ENCODE results near the gene TRHDE.

The TRHDE gene

DNA sequence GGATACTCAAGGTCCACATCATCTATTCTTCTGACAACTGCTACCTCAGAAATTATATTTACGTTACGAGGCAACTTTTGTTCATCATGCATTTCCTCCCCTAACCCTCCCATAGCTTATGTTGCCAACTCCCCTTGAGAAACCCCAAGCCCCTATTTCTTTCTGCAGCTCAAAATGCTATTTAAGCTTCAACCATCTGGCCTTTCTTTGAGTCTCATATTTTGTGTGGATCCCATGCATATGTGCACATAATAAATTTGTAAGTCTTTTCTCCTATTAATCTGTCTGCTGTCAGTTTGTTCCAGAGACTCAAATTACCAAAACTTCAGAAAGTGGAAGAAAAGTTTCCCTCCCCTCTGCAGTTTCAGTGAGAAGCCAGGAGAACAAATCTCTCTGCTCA, 444.1 kb downstream of the TRHDE start:
- TF ChIP-seq SNAI2 (CRISPR knock-in tag; IDR thresholded peaks at IDR 0.05) (no peak), ESRRG (CRISPR knock-in tag; IDR thresholded peaks at IDR 0.05) (no peak), PPARA (CRISPR knock-in tag; IDR thresholded peaks at IDR 0.05; ENCODE audit: borderline replicate concordance) (no peak), CSDC2 (CRISPR knock-in tag; IDR thresholded peaks at IDR 0.05) (no peak), ZNF70 (CRISPR knock-in tag; IDR thresholded peaks at IDR 0.05) (no peak), BACH2 (CRISPR knock-in tag; IDR thresholded peaks at IDR 0.05; ENCODE audit: borderline replicate concordance) (no peak), RARB (CRISPR knock-in tag; IDR thresholded peaks at IDR 0.05) (no peak), ZNF8 (CRISPR knock-in tag; IDR thresholded peaks at IDR 0.05) (no peak)
- TF ChIP-seq, protein P1, sequence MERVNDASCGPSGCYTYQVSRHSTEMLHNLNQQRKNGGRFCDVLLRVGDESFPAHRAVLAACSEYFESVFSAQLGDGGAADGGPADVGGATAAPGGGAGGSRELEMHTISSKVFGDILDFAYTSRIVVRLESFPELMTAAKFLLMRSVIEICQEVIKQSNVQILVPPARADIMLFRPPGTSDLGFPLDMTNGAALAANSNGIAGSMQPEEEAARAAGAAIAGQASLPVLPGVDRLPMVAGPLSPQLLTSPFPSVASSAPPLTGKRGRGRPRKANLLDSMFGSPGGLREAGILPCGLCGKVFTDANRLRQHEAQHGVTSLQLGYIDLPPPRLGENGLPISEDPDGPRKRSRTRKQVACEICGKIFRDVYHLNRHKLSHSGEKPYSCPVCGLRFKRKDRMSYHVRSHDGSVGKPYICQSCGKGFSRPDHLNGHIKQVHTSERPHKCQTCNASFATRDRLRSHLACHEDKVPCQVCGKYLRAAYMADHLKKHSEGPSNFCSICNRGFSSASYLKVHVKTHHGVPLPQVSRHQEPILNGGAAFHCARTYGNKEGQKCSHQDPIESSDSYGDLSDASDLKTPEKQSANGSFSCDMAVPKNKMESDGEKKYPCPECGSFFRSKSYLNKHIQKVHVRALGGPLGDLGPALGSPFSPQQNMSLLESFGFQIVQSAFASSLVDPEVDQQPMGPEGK (CRISPR knock-in tag; IDR thresholded peaks at IDR 0.05; ENCODE audit: borderline replicate concordance), result no peak
- TF ChIP-seq, protein P2, sequence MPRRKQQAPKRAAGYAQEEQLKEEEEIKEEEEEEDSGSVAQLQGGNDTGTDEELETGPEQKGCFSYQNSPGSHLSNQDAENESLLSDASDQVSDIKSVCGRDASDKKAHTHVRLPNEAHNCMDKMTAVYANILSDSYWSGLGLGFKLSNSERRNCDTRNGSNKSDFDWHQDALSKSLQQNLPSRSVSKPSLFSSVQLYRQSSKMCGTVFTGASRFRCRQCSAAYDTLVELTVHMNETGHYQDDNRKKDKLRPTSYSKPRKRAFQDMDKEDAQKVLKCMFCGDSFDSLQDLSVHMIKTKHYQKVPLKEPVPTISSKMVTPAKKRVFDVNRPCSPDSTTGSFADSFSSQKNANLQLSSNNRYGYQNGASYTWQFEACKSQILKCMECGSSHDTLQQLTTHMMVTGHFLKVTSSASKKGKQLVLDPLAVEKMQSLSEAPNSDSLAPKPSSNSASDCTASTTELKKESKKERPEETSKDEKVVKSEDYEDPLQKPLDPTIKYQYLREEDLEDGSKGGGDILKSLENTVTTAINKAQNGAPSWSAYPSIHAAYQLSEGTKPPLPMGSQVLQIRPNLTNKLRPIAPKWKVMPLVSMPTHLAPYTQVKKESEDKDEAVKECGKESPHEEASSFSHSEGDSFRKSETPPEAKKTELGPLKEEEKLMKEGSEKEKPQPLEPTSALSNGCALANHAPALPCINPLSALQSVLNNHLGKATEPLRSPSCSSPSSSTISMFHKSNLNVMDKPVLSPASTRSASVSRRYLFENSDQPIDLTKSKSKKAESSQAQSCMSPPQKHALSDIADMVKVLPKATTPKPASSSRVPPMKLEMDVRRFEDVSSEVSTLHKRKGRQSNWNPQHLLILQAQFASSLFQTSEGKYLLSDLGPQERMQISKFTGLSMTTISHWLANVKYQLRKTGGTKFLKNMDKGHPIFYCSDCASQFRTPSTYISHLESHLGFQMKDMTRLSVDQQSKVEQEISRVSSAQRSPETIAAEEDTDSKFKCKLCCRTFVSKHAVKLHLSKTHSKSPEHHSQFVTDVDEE (CRISPR knock-in tag; IDR thresholded peaks at IDR 0.05), result no peak

DNA sequence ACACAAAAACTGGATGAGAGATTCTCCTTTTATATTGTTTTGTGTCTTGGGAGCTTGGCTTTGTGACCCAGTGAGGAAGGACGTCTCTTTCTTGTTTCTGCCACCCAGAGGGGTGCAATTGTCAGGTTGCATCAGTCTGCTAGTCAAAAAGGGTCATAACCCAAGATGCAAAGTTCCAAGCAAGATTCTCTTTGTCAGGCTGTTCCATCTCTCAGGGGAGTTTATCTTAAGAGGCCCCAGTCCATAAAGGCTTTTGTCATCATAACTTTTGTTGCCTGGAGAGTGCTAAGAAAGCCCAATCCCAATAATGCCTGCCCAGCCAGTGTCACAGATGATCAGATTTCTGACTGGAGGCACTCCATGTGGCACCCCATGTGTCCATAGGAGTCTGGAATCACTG, 444.9 kb downstream of the TRHDE start:
- TF ChIP-seq ESRRG (CRISPR knock-in tag; IDR thresholded peaks at IDR 0.05), result no peak
- no peak for TF ChIP-seq ZNF565 (CRISPR knock-in tag; conservative IDR thresholded peaks at IDR 0.05; ENCODE audit: low read depth)
- TF ChIP-seq, protein P3, sequence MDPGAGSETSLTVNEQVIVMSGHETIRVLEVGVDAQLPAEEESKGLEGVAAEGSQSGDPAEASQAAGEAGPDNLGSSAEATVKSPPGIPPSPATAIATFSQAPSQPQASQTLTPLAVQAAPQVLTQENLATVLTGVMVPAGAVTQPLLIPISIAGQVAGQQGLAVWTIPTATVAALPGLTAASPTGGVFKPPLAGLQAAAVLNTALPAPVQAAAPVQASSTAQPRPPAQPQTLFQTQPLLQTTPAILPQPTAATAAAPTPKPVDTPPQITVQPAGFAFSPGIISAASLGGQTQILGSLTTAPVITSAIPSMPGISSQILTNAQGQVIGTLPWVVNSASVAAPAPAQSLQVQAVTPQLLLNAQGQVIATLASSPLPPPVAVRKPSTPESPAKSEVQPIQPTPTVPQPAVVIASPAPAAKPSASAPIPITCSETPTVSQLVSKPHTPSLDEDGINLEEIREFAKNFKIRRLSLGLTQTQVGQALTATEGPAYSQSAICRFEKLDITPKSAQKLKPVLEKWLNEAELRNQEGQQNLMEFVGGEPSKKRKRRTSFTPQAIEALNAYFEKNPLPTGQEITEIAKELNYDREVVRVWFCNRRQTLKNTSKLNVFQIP (CRISPR knock-in tag; IDR thresholded peaks at IDR 0.05; ENCODE audit: borderline replicate concordance, low read depth), result no peak
- TF ChIP-seq, protein P1 (CRISPR knock-in tag; IDR thresholded peaks at IDR 0.05; ENCODE audit: borderline replicate concordance), result no peak
- no peak for TF ChIP-seq ZFP30 (CRISPR knock-in tag; IDR thresholded peaks at IDR 0.05)
- no peak for TF ChIP-seq RARB (CRISPR knock-in tag; IDR thresholded peaks at IDR 0.05)
- no peak for TF ChIP-seq ZFP3 (CRISPR knock-in tag; IDR thresholded peaks at IDR 0.05)
- TF ChIP-seq TOX (CRISPR knock-in tag; IDR thresholded peaks at IDR 0.05; ENCODE audit: borderline replicate concordance), result no peak
- no peak for TF ChIP-seq PPARA (CRISPR knock-in tag; IDR thresholded peaks at IDR 0.05; ENCODE audit: borderline replicate concordance)
- no peak for TF ChIP-seq ISL1 (CRISPR knock-in tag; IDR thresholded peaks at IDR 0.05)
- ATAC-seq, result no peak

More for the DNA sequence above, 444.1 kb downstream of the TRHDE start:
- ATAC-seq, result no peak
